Endothelial cell of umbilical vein (primary cell): ENCODE results near the gene SGPL1. TPM values are rescaled to one million over a fixed set of nuclear protein-coding genes. Genes with fewer than 3 reads are reported as not detected.

Experiments
- BruUV-seq: library from RNA; stranded (reverse); fragments of 400-500 nt; replicated peaks from 2 replicates; lab custom pipeline; 2021; lab: Mats Ljungman, UMichigan
- CTCF ChIA-PET: fragments of 300-600, 350-600 bp; sonication (Branson Sonifier 250); formaldehyde crosslinking; loops from one replicate; lab custom pipeline; 2021; ENCODE audit warnings: antibody characterized with exemption, inconsistent platforms; lab: Charles Lee
- POLR2A ChIA-PET: fragments of 300-600, 350-600 bp; sonication (Branson Sonifier 250); formaldehyde crosslinking; loops from one replicate; lab custom pipeline; 2021; ENCODE audit warnings: antibody characterized with exemption, inconsistent platforms; lab: Charles Lee
- DNase-seq: peaks from one replicate; pipeline ENCODE4 v3.0.0-alpha.2; 2011; ENCODE audit warnings: low read depth, low spot score
- FAIRE-seq: peaks from 2 replicates; lab custom pipeline; 2011; peaks lifted over from hg19 to GRCh38; lab: Jason Lieb, UNC
- H2AFZ ChIP-seq: 2 replicates; pipeline ENCODE4 v1.6.0; 2012; ENCODE audit warnings: low read depth, low read length, control low read depth, inconsistent platforms
- H3K27ac ChIP-seq: 2 replicates; pipeline ENCODE4 v1.5.1; 2011; ENCODE audit warnings: low read depth, mild to moderate bottlenecking, control low read depth, low read length, moderate library complexity; ENCODE audit not compliant: insufficient read depth
- H3K27me3 ChIP-seq, 2 experiments: 2 replicates each; pipeline versions ENCODE4 v1.6.0 to v1.6.1; 2011; ENCODE audit warnings: low read length in 2 of 2, mixed read lengths in 1 of 2; ENCODE audit not compliant: control insufficient read depth in 2 of 2, insufficient read depth in 2 of 2
- H3K36me3 ChIP-seq, 2 experiments: 2 replicates in 1 of 2; 3 replicates in 1 of 2; pipeline ENCODE4 v1.5.1; 2011; ENCODE audit warnings: low read length in 2 of 2, mild to moderate bottlenecking in 1 of 2, moderate library complexity in 1 of 2; ENCODE audit not compliant: control insufficient read depth in 2 of 2, insufficient read depth in 2 of 2; ENCODE audit errors: extremely low read depth in 1 of 2
- H3K4me1 ChIP-seq: 3 replicates; pipeline ENCODE4 v1.5.1; 2011; ENCODE audit warnings: mild to moderate bottlenecking, low read length; ENCODE audit not compliant: control insufficient read depth, insufficient read depth; ENCODE audit errors: extremely low read depth
- H3K4me2 ChIP-seq: 2 replicates; pipeline ENCODE4 v1.6.1; 2011; ENCODE audit warnings: low read length, control low read depth, mixed read lengths; ENCODE audit not compliant: insufficient read depth
- H3K4me3 ChIP-seq, 3 experiments: fragments of 200-600 bp in 1 of 3; sonication (generic), shearing (Covaris generic) in 1 of 3; replicated peaks in 1 of 3; 2 replicates each; pipeline ENCODE4 v1.5.1; 2011 to 2016; ENCODE audit warnings: control low read depth in 3 of 3, low read length in 3 of 3, mild to moderate bottlenecking in 2 of 3, inconsistent platforms in 1 of 3, low read depth in 1 of 3, moderate library complexity in 1 of 3; ENCODE audit not compliant: insufficient read depth in 1 of 3
- H3K79me2 ChIP-seq: 2 replicates; pipeline ENCODE4 v1.6.0; 2012; ENCODE audit warnings: low read length, inconsistent platforms; ENCODE audit not compliant: control insufficient read depth, insufficient read depth
- H3K9ac ChIP-seq: replicated peaks from 2 replicates; pipeline ENCODE3; 2011; ENCODE audit warnings: low read length, control low read depth; ENCODE audit not compliant: insufficient read depth; ENCODE audit errors: extremely low read depth
- H3K9me1 ChIP-seq: replicated peaks from 3 replicates; pipeline ENCODE4 v1.6.0; 2011; ENCODE audit warnings: mild to moderate bottlenecking, low read length; ENCODE audit not compliant: control insufficient read depth, insufficient read depth; ENCODE audit errors: extremely low read depth
- H3K9me3 ChIP-seq: replicated peaks from 2 replicates; pipeline ENCODE4 v1.5.1; 2012; ENCODE audit warnings: low read length, inconsistent platforms; ENCODE audit not compliant: control insufficient read depth, insufficient read depth
- H4K20me1 ChIP-seq: replicated peaks from 2 replicates; pipeline ENCODE3; 2011; ENCODE audit warnings: mild to moderate bottlenecking, low read length; ENCODE audit not compliant: control insufficient read depth, insufficient read depth; ENCODE audit errors: extremely low read depth
- CTCF ChIP-seq, 2 donors: IDR thresholded peaks; 1 replicate in 1 of 2; 2 replicates in 1 of 2; pipeline ENCODE4 v1.5.1; 2011; ENCODE audit warnings: low read length in 2 of 2, mild to moderate bottlenecking in 2 of 2, moderate library complexity in 2 of 2, control low read depth in 1 of 2, inconsistent platforms in 1 of 2, low read depth in 1 of 2; ENCODE audit not compliant: insufficient read depth in 1 of 2; ENCODE audit errors: extremely low read depth in 1 of 2
- EZH2 ChIP-seq: IDR thresholded peaks from 2 replicates; pipeline ENCODE4 v1.6.1; 2012; ENCODE audit warnings: borderline replicate concordance, low read depth, mild to moderate bottlenecking, moderate library complexity, low read length, inconsistent platforms; ENCODE audit not compliant: severe bottlenecking
- FOS ChIP-seq: IDR thresholded peaks from 2 replicates; pipeline ENCODE4 v1.6.1; 2011; ENCODE audit warnings: mild to moderate bottlenecking, low read length, moderate library complexity, borderline replicate concordance; ENCODE audit not compliant: insufficient read depth
- GATA2 ChIP-seq: IDR thresholded peaks from 2 replicates; pipeline ENCODE4 v1.7.0; 2011; ENCODE audit warnings: low read depth, mild to moderate bottlenecking, moderate library complexity, mixed read lengths, low read length; ENCODE audit not compliant: insufficient read length, insufficient read depth
- JUN ChIP-seq: IDR thresholded peaks from 2 replicates; pipeline ENCODE4 v1.6.1; 2011; ENCODE audit warnings: borderline replicate concordance, low read depth; ENCODE audit not compliant: insufficient read length, insufficient read depth
- MAX ChIP-seq: IDR thresholded peaks from 2 replicates; pipeline ENCODE4 v1.6.1; 2011; ENCODE audit not compliant: insufficient read depth, insufficient read length
- MYC ChIP-seq: IDR thresholded peaks from one replicate; pipeline ENCODE4 v1.6.1; 2011; ENCODE audit warnings: mild to moderate bottlenecking, low read depth, low read length
- POLR2A ChIP-seq: IDR thresholded peaks from 2 replicates; pipeline ENCODE4 v1.6.1; 2012; ENCODE audit warnings: low read depth, mild to moderate bottlenecking, control low read depth, low read length
- POLR2AphosphoS5 ChIP-seq: IDR thresholded peaks from 2 replicates; pipeline ENCODE4 v1.6.1; 2012; ENCODE audit warnings: low read depth, mild to moderate bottlenecking, control low read depth, low read length, moderate library complexity; ENCODE audit not compliant: insufficient read depth
- dilution Hi-C: fragments of 300-500 bp; cut with MboI; formaldehyde crosslinking; loops from one replicate; pipeline ENCODE4 v1.15.0; 2019; ENCODE audit warnings: low sequenced_read_pairs; ENCODE audit not compliant: extremely low pct_ligation_motif_present
- intact Hi-C: fragments of 100-400 bp; cut with micrococcal nuclease; formaldehyde crosslinking; loops from one replicate; pipeline ENCODE4 v1.10.0; 2022
- polyA plus RNA-seq, 4 experiments: library from polyadenylated mRNA; depleted of rRNA in 3 of 4; stranded (reverse) in 3 of 4; unstranded in 1 of 4; fragments of >200 nt; gene quantifications; 2 replicates each; pipeline versions ENCODE4 v1.2.1 to v1.2.3, GENCODE V29; 2011 to 2012; ENCODE audit warnings: missing spikeins in 1 of 4
- total RNA-seq: library from RNA; stranded (reverse); gene quantifications from 2 replicates; pipeline ENCODE4 v1.2.3, GENCODE V29; 2021

SGPL1 gene
- total and polyA plus RNA-seq, 2 donors (not counting 3 experiments of a cell fraction or from before 2014, with no cell fraction given) = 11.4 to 25.2 TPM

- Histone ChIP-seq H3K36me3 (no peaks in the 10 kb centered on the region), H3K79me2 (no peaks in the 10 kb centered on the region), H3K27ac (no peak overlapping the region), H3K9ac (no peak overlapping the region), H3K9me1 (no peaks in the 10 kb centered on the region), H3K9me3 (no peaks in the 10 kb centered on the region), H3K27me3 (peaks cover 4 to 10% of the 10 kb centered on the region in 2 experiments), H2AFZ (no peak overlapping the region), H3K4me3 (no peak overlapping the region), H4K20me1 (no peaks in the 10 kb centered on the region), H3K4me2 (no peak overlapping the region), H3K4me1 (no peaks in the 10 kb centered on the region)
- no peak for FAIRE-seq
- ChIA-PET POLR2A (no interaction called here), CTCF (interaction anchor here (6.0 kb wide), 1 partner anchor 380 kb away, joined by 80 read pairs; no protein-coding TSS in a partner anchor)
- intact Hi-C loops = no loop called here
- TF ChIP-seq CTCF (IDR thresholded peaks at IDR 0.05; ENCODE audit: extremely low read depth in 1 of 2, insufficient read depth in 1 of 2, low read depth in 1 of 2, low read length in 2 of 2) (no peak), EZH2 (no peak), GATA2 (no peak), MYC (no peak), POLR2A (no peak), FOS (no peak), JUN (no peak), POLR2AphosphoS5 (no peak), MAX (no peak)
- no peak for DNase-seq
- BruUV-seq = no TSS peak
- dilution Hi-C loops = no loop called here
These were observed 89.6 kb downstream of the SGPL1 start for GRCh38 chr10:70905071-70906021.
